WTC11 (cell line): ENCODE measurements around the gene NANOS2. TPM values are rescaled to one million over a fixed set of nuclear protein-coding genes. Genes with fewer than 3 reads are reported as not detected.

Source experiments
- ATAC-seq: fragments of 200-7000 bp; cut with Tn5 transposase; 2 replicates; pipeline ENCODE4 v1.10.0; 2021; ENCODE audit warnings: mild to moderate bottlenecking, moderate library complexity
- CTCF ChIA-PET: fragments of 300-600 bp; sonication (Branson Sonifier 250); formaldehyde crosslinking; loops from one replicate; lab custom pipeline; 2021; ENCODE audit warnings: antibody characterized with exemption; lab: Charles Lee
- POLR2A ChIA-PET: fragments of 350-600 bp; sonication (Branson Sonifier 250); formaldehyde crosslinking; loops from one replicate; lab custom pipeline; 2021; ENCODE audit warnings: antibody characterized with exemption; lab: Charles Lee
- DNase-seq: peaks from one replicate; pipeline ENCODE4 v3.0.0; 2021; ENCODE audit warnings: low spot score
- H3K27ac Mint-ChIP-seq: 2 replicates; pipeline ENCODE4 v1.8.0; 2021; ENCODE audit warnings: mixed read lengths
- H3K27me3 Mint-ChIP-seq: 2 replicates; pipeline ENCODE4 v1.8.0; 2021; ENCODE audit warnings: low read depth, mild to moderate bottlenecking, moderate library complexity, mixed read lengths
- H3K36me3 Mint-ChIP-seq: 2 replicates; pipeline ENCODE4 v1.8.0; 2021; ENCODE audit warnings: mixed read lengths
- H3K4me1 Mint-ChIP-seq: 2 replicates; pipeline ENCODE4 v1.8.0; 2022; ENCODE audit warnings: mixed read lengths
- H3K4me3 Mint-ChIP-seq: 2 replicates; pipeline ENCODE4 v1.8.0; 2021; ENCODE audit warnings: mild to moderate bottlenecking, moderate library complexity, mixed read lengths
- H3K9me3 Mint-ChIP-seq: 2 replicates; pipeline ENCODE4 v1.8.0; 2021; ENCODE audit warnings: mixed read lengths
- ATF1 ChIP-seq: sonication (generic); formaldehyde crosslinking; IDR thresholded peaks from 2 replicates; pipeline ENCODE4 v1.8.1; 2023; ENCODE audit warnings: mild to moderate bottlenecking, moderate library complexity, missing genetic modification reagents
- HMGA2 ChIP-seq: fragments of 250-450 bp; sonication (Bioruptor Pico); IDR thresholded peaks from 2 replicates; pipeline ENCODE4 v1.4.0; 2021; ENCODE audit warnings: mild to moderate bottlenecking, moderate library complexity
- JAZF1 ChIP-seq: fragments of 250-450 bp; sonication (Bioruptor Pico); IDR thresholded peaks from 2 replicates; pipeline ENCODE4 v1.9.0; 2021; ENCODE audit warnings: moderate library complexity, mild to moderate bottlenecking, inconsistent platforms
- NFE2L1 ChIP-seq: sonication (generic); formaldehyde crosslinking; IDR thresholded peaks from 2 replicates; pipeline ENCODE4 v1.8.1; 2023; ENCODE audit warnings: missing genetic modification reagents
- NR1H2 ChIP-seq: sonication (generic); formaldehyde crosslinking; IDR thresholded peaks from 2 replicates; pipeline ENCODE4 v1.9.0; 2021; ENCODE audit warnings: mild to moderate bottlenecking, moderate library complexity, missing genetic modification reagents
- NR3C1 ChIP-seq: sonication (generic); formaldehyde crosslinking; conservative IDR thresholded peaks from 2 replicates; pipeline ENCODE4 v1.8.1; 2023; ENCODE audit warnings: low read depth, mild to moderate bottlenecking, missing genetic modification reagents
- OVOL2 ChIP-seq: fragments of 250-450 bp; sonication (Bioruptor Pico); IDR thresholded peaks from 2 replicates; pipeline ENCODE4 v1.9.0; 2021; ENCODE audit warnings: mild to moderate bottlenecking, borderline replicate concordance
- PRRX2 ChIP-seq: fragments of 250-450 bp; sonication (Bioruptor Pico); IDR thresholded peaks from 2 replicates; pipeline ENCODE4 v1.8.0; 2021; ENCODE audit warnings: mild to moderate bottlenecking
- SMAD4 ChIP-seq: sonication (generic); formaldehyde crosslinking; IDR thresholded peaks from 2 replicates; pipeline ENCODE4 v1.8.0; 2022; ENCODE audit warnings: mild to moderate bottlenecking, missing genetic modification reagents
- SP1 ChIP-seq: sonication (generic); formaldehyde crosslinking; conservative IDR thresholded peaks from 2 replicates; pipeline ENCODE4 v1.8.1; 2022; ENCODE audit warnings: missing genetic modification reagents
- TP53 ChIP-seq: sonication (generic); formaldehyde crosslinking; IDR thresholded peaks from 2 replicates; pipeline ENCODE4 v1.8.1; 2023; ENCODE audit warnings: mild to moderate bottlenecking, missing genetic modification reagents
- total RNA-seq: library from RNA; stranded (reverse); gene quantifications from 3 replicates; pipeline ENCODE4 v1.2.3, GENCODE V29; 2021
- TF ChIP-seq, protein P1 (sequence below): fragments of 250-450 bp; sonication (Bioruptor Pico); IDR thresholded peaks from 2 replicates; pipeline ENCODE4 v1.9.0; 2021; ENCODE audit warnings: mild to moderate bottlenecking, borderline replicate concordance
- TF ChIP-seq, protein P2 (sequence below): fragments of 250-450 bp; sonication (Bioruptor Pico); IDR thresholded peaks from 2 replicates; pipeline ENCODE4 v1.9.0; 2021; ENCODE audit warnings: mild to moderate bottlenecking
- TF ChIP-seq, protein P3 (sequence below): sonication (generic); formaldehyde crosslinking; IDR thresholded peaks from 2 replicates; pipeline ENCODE4 v1.8.1; 2022; ENCODE audit warnings: mild to moderate bottlenecking, moderate library complexity, missing genetic modification reagents
- TF ChIP-seq, protein P4 (sequence below): sonication (generic); formaldehyde crosslinking; IDR thresholded peaks from 2 replicates; pipeline ENCODE4 v1.8.0; 2022; ENCODE audit warnings: mild to moderate bottlenecking, missing genetic modification reagents
- TF ChIP-seq, protein P5 (sequence below): sonication (generic); formaldehyde crosslinking; IDR thresholded peaks from 2 replicates; pipeline ENCODE4 v1.8.1; 2023; ENCODE audit warnings: mild to moderate bottlenecking, missing genetic modification reagents, borderline replicate concordance

NANOS2 gene
- total RNA-seq, 1 experiment from 2014 or later: 0.13 TPM

DNA sequence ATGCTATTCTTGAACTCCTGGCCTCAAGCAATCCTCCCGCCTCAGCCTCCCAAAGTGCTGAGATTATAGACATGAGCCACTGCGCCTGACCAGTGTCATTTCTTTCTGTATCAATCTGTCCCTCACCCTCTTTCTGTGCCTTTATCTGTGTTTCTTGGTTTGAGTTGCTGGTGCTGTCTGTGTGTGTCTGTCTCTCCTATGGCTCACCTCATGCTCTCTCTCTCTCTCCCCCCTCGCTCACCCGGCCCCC, 38.5 kb downstream of the NANOS2 start:
- ATAC-seq: no peak; the same call in 1 of the 2 replicates
- CTCF ChIA-PET: interaction anchor here (1.1 to 1.6 kb wide), 2 partner anchors 12 to 59 kb away, joined by 3 to 7 read pairs; partner anchors contain the start of gene FOXA3
- no peak for DNase-seq
- Mint-ChIP-seq H3K27ac (peak overlapping the region; percentile 63), H3K36me3 (peaks cover 9% of the 10 kb centered on the region), H3K9me3 (no peaks in the 10 kb centered on the region), H3K4me1 (peaks cover 44% of the 10 kb centered on the region), H3K27me3 (no peaks in the 10 kb centered on the region), H3K4me3 (peak overlapping the region; percentile 71)
- POLR2A ChIA-PET: interaction anchor here (1.3 kb wide), 1 partner anchor 12 kb away, joined by 6 read pairs; the partner anchor contains the start of gene FOXA3
- no peak for TF ChIP-seq PRRX2
- TF ChIP-seq, protein P1, sequence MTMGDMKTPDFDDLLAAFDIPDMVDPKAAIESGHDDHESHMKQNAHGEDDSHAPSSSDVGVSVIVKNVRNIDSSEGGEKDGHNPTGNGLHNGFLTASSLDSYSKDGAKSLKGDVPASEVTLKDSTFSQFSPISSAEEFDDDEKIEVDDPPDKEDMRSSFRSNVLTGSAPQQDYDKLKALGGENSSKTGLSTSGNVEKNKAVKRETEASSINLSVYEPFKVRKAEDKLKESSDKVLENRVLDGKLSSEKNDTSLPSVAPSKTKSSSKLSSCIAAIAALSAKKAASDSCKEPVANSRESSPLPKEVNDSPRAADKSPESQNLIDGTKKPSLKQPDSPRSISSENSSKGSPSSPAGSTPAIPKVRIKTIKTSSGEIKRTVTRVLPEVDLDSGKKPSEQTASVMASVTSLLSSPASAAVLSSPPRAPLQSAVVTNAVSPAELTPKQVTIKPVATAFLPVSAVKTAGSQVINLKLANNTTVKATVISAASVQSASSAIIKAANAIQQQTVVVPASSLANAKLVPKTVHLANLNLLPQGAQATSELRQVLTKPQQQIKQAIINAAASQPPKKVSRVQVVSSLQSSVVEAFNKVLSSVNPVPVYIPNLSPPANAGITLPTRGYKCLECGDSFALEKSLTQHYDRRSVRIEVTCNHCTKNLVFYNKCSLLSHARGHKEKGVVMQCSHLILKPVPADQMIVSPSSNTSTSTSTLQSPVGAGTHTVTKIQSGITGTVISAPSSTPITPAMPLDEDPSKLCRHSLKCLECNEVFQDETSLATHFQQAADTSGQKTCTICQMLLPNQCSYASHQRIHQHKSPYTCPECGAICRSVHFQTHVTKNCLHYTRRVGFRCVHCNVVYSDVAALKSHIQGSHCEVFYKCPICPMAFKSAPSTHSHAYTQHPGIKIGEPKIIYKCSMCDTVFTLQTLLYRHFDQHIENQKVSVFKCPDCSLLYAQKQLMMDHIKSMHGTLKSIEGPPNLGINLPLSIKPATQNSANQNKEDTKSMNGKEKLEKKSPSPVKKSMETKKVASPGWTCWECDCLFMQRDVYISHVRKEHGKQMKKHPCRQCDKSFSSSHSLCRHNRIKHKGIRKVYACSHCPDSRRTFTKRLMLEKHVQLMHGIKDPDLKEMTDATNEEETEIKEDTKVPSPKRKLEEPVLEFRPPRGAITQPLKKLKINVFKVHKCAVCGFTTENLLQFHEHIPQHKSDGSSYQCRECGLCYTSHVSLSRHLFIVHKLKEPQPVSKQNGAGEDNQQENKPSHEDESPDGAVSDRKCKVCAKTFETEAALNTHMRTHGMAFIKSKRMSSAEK (CRISPR knock-in tag): no peak
- TF ChIP-seq, protein P2, sequence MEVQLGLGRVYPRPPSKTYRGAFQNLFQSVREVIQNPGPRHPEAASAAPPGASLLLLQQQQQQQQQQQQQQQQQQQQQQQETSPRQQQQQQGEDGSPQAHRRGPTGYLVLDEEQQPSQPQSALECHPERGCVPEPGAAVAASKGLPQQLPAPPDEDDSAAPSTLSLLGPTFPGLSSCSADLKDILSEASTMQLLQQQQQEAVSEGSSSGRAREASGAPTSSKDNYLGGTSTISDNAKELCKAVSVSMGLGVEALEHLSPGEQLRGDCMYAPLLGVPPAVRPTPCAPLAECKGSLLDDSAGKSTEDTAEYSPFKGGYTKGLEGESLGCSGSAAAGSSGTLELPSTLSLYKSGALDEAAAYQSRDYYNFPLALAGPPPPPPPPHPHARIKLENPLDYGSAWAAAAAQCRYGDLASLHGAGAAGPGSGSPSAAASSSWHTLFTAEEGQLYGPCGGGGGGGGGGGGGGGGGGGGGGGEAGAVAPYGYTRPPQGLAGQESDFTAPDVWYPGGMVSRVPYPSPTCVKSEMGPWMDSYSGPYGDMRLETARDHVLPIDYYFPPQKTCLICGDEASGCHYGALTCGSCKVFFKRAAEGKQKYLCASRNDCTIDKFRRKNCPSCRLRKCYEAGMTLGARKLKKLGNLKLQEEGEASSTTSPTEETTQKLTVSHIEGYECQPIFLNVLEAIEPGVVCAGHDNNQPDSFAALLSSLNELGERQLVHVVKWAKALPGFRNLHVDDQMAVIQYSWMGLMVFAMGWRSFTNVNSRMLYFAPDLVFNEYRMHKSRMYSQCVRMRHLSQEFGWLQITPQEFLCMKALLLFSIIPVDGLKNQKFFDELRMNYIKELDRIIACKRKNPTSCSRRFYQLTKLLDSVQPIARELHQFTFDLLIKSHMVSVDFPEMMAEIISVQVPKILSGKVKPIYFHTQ (CRISPR knock-in tag): no peak

DNA sequence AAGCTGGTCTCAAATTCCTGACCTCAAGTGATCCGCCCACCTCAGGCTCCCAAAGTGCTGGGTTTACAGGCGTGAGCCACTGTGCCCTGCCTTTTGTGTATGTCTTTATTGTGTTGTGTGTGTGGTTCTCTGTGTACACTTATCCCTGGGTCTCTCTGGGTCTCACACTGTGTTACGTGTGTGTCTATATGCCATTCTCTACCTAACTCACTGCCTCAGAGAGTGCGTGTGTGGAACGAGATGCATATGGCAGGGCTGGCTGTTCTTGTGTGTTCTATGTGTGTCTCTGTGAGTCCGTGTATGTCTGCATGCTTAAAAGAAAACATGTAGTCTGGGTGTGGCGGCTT, 40.0 kb downstream of the NANOS2 start:
- ATAC-seq (no peak), DNase-seq (no peak)
- Mint-ChIP-seq H3K36me3 (peaks cover 9% of the 10 kb centered on the region), H3K4me1 (peaks cover 36% of the 10 kb centered on the region), H3K9me3 (no peaks in the 10 kb centered on the region), H3K27me3 (no peaks in the 10 kb centered on the region), H3K27ac (peak overlapping the region; percentile 71; the same call in 1 of the 2 replicates), H3K4me3 (no peak overlapping the region)
- ChIA-PET CTCF (interaction anchor here (1.1 to 1.3 kb wide), 2 partner anchors 10 to 11 kb away, joined by 3 read pairs; partner anchors contain the start of gene SYMPK), POLR2A (no interaction called here)
- no peak for TF ChIP-seq HMGA2 (CRISPR knock-in tag)
- no peak for TF ChIP-seq ATF1
- TF ChIP-seq, protein P3, sequence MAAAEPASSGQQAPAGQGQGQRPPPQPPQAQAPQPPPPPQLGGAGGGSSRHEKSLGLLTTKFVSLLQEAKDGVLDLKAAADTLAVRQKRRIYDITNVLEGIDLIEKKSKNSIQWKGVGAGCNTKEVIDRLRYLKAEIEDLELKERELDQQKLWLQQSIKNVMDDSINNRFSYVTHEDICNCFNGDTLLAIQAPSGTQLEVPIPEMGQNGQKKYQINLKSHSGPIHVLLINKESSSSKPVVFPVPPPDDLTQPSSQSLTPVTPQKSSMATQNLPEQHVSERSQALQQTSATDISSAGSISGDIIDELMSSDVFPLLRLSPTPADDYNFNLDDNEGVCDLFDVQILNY (CRISPR knock-in tag): no peak
- TF ChIP-seq, protein P4, sequence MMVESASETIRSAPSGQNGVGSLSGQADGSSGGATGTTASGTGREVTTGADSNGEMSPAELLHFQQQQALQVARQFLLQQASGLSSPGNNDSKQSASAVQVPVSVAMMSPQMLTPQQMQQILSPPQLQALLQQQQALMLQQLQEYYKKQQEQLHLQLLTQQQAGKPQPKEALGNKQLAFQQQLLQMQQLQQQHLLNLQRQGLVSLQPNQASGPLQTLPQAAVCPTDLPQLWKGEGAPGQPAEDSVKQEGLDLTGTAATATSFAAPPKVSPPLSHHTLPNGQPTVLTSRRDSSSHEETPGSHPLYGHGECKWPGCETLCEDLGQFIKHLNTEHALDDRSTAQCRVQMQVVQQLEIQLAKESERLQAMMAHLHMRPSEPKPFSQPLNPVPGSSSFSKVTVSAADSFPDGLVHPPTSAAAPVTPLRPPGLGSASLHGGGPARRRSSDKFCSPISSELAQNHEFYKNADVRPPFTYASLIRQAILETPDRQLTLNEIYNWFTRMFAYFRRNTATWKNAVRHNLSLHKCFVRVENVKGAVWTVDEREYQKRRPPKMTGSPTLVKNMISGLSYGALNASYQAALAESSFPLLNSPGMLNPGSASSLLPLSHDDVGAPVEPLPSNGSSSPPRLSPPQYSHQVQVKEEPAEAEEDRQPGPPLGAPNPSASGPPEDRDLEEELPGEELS (CRISPR knock-in tag): no peak
- no peak for TF ChIP-seq JAZF1 (CRISPR knock-in tag)
- TF ChIP-seq OVOL2: no peak
- TF ChIP-seq SP1 (CRISPR knock-in tag): no peak
- TF ChIP-seq, protein P5, sequence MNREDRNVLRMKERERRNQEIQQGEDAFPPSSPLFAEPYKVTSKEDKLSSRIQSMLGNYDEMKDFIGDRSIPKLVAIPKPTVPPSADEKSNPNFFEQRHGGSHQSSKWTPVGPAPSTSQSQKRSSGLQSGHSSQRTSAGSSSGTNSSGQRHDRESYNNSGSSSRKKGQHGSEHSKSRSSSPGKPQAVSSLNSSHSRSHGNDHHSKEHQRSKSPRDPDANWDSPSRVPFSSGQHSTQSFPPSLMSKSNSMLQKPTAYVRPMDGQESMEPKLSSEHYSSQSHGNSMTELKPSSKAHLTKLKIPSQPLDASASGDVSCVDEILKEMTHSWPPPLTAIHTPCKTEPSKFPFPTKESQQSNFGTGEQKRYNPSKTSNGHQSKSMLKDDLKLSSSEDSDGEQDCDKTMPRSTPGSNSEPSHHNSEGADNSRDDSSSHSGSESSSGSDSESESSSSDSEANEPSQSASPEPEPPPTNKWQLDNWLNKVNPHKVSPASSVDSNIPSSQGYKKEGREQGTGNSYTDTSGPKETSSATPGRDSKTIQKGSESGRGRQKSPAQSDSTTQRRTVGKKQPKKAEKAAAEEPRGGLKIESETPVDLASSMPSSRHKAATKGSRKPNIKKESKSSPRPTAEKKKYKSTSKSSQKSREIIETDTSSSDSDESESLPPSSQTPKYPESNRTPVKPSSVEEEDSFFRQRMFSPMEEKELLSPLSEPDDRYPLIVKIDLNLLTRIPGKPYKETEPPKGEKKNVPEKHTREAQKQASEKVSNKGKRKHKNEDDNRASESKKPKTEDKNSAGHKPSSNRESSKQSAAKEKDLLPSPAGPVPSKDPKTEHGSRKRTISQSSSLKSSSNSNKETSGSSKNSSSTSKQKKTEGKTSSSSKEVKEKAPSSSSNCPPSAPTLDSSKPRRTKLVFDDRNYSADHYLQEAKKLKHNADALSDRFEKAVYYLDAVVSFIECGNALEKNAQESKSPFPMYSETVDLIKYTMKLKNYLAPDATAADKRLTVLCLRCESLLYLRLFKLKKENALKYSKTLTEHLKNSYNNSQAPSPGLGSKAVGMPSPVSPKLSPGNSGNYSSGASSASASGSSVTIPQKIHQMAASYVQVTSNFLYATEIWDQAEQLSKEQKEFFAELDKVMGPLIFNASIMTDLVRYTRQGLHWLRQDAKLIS (CRISPR knock-in tag): no peak
- no peak for TF ChIP-seq SMAD4 (CRISPR knock-in tag)
- TF ChIP-seq TP53 (CRISPR knock-in tag): no peak
- no peak for TF ChIP-seq NR1H2
- no peak for TF ChIP-seq NR3C1
- no peak for TF ChIP-seq NFE2L1 (CRISPR knock-in tag)
